GM12878 (cell line): ENCODE measurements around the gene PPRC1. TPM values are rescaled to one million over a fixed set of nuclear protein-coding genes. Genes with fewer than 3 reads are reported as not detected.
A peak's percentile ranks its signal among the peaks of the same experiment; 100 is the strongest.

Experiments used
- CHD2 ChIP-seq: IDR thresholded peaks from 2 replicates; pipeline ENCODE4 v1.6.1; 2011; ENCODE audit warnings: low read depth, low read length, improper control_type of control experiment, borderline replicate concordance
- EGR1 ChIP-seq, 2 experiments: IDR thresholded peaks; 1 replicate in 1 of 2; 2 replicates in 1 of 2; pipeline ENCODE4 v1.6.1; 2011 to 2012; ENCODE audit warnings: low read depth in 2 of 2, low read length in 2 of 2, borderline replicate concordance in 1 of 2, mild to moderate bottlenecking in 1 of 2, moderate library complexity in 1 of 2
- IKZF2 ChIP-seq, 2 experiments: fragments of 450-650 bp; IDR thresholded peaks; 2 replicates each; pipeline ENCODE4 v1.6.1; 2017; ENCODE audit warnings: mild to moderate bottlenecking in 2 of 2, moderate library complexity in 2 of 2
- KDM1A ChIP-seq: fragments of 200-600 bp; sonication (generic); IDR thresholded peaks from 2 replicates; pipeline ENCODE4 v1.6.1; 2016; ENCODE audit warnings: borderline replicate concordance
- NBN ChIP-seq: fragments of 450-650 bp; IDR thresholded peaks from 2 replicates; pipeline ENCODE4 v1.6.1; 2016
- PAX8 ChIP-seq: fragments of 450-650 bp; IDR thresholded peaks from 2 replicates; pipeline ENCODE4 v1.6.1; 2017; ENCODE audit warnings: mild to moderate bottlenecking, moderate library complexity
- POLR2A ChIP-seq: IDR thresholded peaks from 2 replicates; pipeline ENCODE4 v1.6.1; 2011; ENCODE audit warnings: low read depth, mild to moderate bottlenecking, low read length
- RELA ChIP-seq: fragments of 450-650 bp; IDR thresholded peaks from 2 replicates; pipeline ENCODE4 v1.8.0; 2014; ENCODE audit warnings: borderline replicate concordance; ENCODE audit not compliant: partially characterized antibody
- SMAD5 ChIP-seq: IDR thresholded peaks from 2 replicates; pipeline ENCODE4 v1.6.1; 2016; ENCODE audit warnings: antibody characterized with exemption, low read depth
- TAF1 ChIP-seq: IDR thresholded peaks from 2 replicates; pipeline ENCODE4 v1.6.1; 2011; ENCODE audit warnings: mild to moderate bottlenecking, low read depth, low read length, borderline replicate concordance
- ZZZ3 ChIP-seq: IDR thresholded peaks from 2 replicates; pipeline ENCODE4 v1.6.1; 2011; ENCODE audit warnings: low read depth; ENCODE audit not compliant: control insufficient read depth, insufficient read length
- polyA plus RNA-seq, 11 experiments: library from polyadenylated mRNA; depleted of rRNA in 4 of 11; unstranded in 6 of 11; stranded (reverse) in 5 of 11; fragments of >200 nt; fragmentation: Nextera tagmentation in 4 of 11; fragmentation: Illumina TruSeq in 1 of 11; extraction: Ambion mirVana in 4 of 11; extraction: Trizol in 1 of 11; gene quantifications; 1 replicate in 1 of 11; 2 replicates in 10 of 11; pipeline versions ENCODE4 v1.2.1 to v1.2.3, GENCODE V29; 2011 to 2016; ENCODE audit warnings: inconsistent platforms in 2 of 11, missing spikeins in 2 of 11, low read depth in 1 of 11
- total RNA-seq, 4 experiments: library from RNA; depleted of rRNA in 3 of 4; stranded (reverse); fragments of >200 nt in 3 of 4; fragmentation: Illumina TruSeq in 1 of 4; extraction: Trizol in 1 of 4; gene quantifications; 2 replicates each; pipeline versions ENCODE4 v1.2.1 to v1.2.3, GENCODE V29; 2013 to 2021
- TF ChIP-seq, protein P1 (sequence below): IDR thresholded peaks from 2 replicates; pipeline ENCODE4 v1.6.1; 2012; ENCODE audit warnings: improper control_type of control experiment, low read depth, low read length; ENCODE audit not compliant: insufficient replicate concordance
- TF ChIP-seq, protein P2 (sequence below): fragments of 450-650 bp; IDR thresholded peaks from 2 replicates; pipeline ENCODE4 v1.6.1; 2016; ENCODE audit warnings: mild to moderate bottlenecking
- TF ChIP-seq, protein P3 (sequence below): fragments of 450-650 bp; IDR thresholded peaks from 2 replicates; pipeline ENCODE4 v1.6.1; 2016; ENCODE audit warnings: mild to moderate bottlenecking
- TF ChIP-seq, protein P4 (sequence below): fragments of 450-650 bp; IDR thresholded peaks from 2 replicates; pipeline ENCODE4 v1.6.1; 2017; ENCODE audit warnings: low read depth, mild to moderate bottlenecking, moderate library complexity

PPRC1 gene
- total and polyA plus RNA-seq, 10 of the 15 experiments (the other 5 are each of a cell fraction or from before 2014, with no cell fraction given), result 13.1 to 69.8 (median 32.4) TPM

DNA sequence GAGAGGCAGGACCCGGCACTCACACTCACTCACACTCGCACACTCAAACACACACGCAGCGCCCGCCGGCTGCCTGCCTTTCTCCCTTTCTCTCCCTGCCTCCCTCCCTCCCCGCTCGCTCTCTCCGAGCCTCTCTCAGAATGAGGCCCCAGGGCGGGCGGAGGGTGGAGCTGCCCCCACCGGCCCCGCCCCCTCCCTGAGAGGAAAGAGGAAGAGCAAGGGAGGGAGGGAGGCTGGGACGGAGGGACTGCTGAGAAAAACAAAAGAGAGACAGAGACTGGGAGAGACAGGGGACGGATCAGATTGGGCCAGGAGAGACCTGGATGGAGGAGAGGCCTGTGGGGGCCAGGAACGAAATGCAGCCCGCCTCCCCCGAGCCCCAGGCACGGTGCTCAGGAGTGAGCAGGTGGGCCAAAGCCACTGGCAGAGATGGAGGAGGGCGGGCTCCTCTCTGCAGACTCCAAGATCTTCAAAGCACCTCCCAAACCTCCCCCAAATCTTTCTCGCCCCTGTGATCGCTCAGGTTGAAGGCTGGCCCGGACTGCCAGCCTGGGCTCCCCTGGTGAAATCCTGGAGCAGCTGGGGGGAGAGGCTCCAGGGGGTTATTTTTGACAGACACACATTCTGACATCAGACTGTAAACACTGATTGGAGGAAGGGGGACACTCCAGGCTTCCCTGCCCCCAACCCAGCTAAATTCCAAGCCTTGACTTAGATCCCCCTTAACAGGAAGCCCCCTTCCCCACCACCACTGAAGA, 17.8 kb upstream of the PPRC1 start (continued):
- TF ChIP-seq, protein P1, sequence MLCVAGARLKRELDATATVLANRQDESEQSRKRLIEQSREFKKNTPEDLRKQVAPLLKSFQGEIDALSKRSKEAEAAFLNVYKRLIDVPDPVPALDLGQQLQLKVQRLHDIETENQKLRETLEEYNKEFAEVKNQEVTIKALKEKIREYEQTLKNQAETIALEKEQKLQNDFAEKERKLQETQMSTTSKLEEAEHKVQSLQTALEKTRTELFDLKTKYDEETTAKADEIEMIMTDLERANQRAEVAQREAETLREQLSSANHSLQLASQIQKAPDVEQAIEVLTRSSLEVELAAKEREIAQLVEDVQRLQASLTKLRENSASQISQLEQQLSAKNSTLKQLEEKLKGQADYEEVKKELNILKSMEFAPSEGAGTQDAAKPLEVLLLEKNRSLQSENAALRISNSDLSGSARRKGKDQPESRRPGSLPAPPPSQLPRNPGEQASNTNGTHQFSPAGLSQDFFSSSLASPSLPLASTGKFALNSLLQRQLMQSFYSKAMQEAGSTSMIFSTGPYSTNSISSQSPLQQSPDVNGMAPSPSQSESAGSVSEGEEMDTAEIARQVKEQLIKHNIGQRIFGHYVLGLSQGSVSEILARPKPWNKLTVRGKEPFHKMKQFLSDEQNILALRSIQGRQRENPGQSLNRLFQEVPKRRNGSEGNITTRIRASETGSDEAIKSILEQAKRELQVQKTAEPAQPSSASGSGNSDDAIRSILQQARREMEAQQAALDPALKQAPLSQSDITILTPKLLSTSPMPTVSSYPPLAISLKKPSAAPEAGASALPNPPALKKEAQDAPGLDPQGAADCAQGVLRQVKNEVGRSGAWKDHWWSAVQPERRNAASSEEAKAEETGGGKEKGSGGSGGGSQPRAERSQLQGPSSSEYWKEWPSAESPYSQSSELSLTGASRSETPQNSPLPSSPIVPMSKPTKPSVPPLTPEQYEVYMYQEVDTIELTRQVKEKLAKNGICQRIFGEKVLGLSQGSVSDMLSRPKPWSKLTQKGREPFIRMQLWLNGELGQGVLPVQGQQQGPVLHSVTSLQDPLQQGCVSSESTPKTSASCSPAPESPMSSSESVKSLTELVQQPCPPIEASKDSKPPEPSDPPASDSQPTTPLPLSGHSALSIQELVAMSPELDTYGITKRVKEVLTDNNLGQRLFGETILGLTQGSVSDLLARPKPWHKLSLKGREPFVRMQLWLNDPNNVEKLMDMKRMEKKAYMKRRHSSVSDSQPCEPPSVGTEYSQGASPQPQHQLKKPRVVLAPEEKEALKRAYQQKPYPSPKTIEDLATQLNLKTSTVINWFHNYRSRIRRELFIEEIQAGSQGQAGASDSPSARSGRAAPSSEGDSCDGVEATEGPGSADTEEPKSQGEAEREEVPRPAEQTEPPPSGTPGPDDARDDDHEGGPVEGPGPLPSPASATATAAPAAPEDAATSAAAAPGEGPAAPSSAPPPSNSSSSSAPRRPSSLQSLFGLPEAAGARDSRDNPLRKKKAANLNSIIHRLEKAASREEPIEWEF, result no peak
- peak; percentile 64; the same call in 1 of the 2 replicates for TF ChIP-seq SMAD5
- TF ChIP-seq POLR2A, result peak; percentile 92
- TF ChIP-seq PAX8, result no peak
- TF ChIP-seq, protein P2, sequence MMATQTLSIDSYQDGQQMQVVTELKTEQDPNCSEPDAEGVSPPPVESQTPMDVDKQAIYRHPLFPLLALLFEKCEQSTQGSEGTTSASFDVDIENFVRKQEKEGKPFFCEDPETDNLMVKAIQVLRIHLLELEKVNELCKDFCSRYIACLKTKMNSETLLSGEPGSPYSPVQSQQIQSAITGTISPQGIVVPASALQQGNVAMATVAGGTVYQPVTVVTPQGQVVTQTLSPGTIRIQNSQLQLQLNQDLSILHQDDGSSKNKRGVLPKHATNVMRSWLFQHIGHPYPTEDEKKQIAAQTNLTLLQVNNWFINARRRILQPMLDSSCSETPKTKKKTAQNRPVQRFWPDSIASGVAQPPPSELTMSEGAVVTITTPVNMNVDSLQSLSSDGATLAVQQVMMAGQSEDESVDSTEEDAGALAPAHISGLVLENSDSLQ, result peak; percentile 10; the same call in 1 of the 2 replicates
- peak; percentile 64 for TF ChIP-seq CHD2
- TF ChIP-seq ZZZ3, result no peak
- peak; percentile 72; the same call in 1 of the 2 replicates for TF ChIP-seq TAF1
- no peak for TF ChIP-seq RELA
- TF ChIP-seq, protein P3, sequence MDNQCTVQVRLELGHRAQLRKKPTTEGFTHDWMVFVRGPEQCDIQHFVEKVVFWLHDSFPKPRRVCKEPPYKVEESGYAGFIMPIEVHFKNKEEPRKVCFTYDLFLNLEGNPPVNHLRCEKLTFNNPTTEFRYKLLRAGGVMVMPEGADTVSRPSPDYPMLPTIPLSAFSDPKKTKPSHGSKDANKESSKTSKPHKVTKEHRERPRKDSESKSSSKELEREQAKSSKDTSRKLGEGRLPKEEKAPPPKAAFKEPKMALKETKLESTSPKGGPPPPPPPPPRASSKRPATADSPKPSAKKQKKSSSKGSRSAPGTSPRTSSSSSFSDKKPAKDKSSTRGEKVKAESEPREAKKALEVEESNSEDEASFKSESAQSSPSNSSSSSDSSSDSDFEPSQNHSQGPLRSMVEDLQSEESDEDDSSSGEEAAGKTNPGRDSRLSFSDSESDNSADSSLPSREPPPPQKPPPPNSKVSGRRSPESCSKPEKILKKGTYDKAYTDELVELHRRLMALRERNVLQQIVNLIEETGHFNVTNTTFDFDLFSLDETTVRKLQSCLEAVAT, result 0 out of 2 replicates have a peak, but pooled peaks have one; percentile 12
- TF ChIP-seq NBN, result peak; percentile 79; the same call in 1 of the 2 replicates
- TF ChIP-seq, protein P4, sequence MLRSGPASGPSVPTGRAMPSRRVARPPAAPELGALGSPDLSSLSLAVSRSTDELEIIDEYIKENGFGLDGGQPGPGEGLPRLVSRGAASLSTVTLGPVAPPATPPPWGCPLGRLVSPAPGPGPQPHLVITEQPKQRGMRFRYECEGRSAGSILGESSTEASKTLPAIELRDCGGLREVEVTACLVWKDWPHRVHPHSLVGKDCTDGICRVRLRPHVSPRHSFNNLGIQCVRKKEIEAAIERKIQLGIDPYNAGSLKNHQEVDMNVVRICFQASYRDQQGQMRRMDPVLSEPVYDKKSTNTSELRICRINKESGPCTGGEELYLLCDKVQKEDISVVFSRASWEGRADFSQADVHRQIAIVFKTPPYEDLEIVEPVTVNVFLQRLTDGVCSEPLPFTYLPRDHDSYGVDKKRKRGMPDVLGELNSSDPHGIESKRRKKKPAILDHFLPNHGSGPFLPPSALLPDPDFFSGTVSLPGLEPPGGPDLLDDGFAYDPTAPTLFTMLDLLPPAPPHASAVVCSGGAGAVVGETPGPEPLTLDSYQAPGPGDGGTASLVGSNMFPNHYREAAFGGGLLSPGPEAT, result peak; percentile 65
- TF ChIP-seq IKZF2 (IDR thresholded peaks at IDR 0.05), result peak; percentile 30 to 45; a peak in 2 of 4 replicates
- TF ChIP-seq EGR1 (IDR thresholded peaks at IDR 0.05; ENCODE audit: borderline replicate concordance in 1 of 2, low read depth in 2 of 2, low read length in 2 of 2), result peak in 1 of 2 experiments; percentile 49; a peak in 2 of 3 replicates
- no peak for TF ChIP-seq KDM1A
